Smooth muscle cell (in vitro differentiated cells): ENCODE data around the gene ANKH. TPM values are rescaled to one million over a fixed set of nuclear protein-coding genes. Genes with fewer than 3 reads are reported as not detected.

Experiments
- DNase-seq: peaks from one replicate; lab custom pipeline; 2025; ENCODE audit not compliant: unreplicated experiment; lab: John Stamatoyannopoulos, UW
- H2AFZ ChIP-seq: fragments of 200-600 bp; sonication (generic); 2 replicates; pipeline ENCODE4 v1.6.0; 2016; ENCODE audit warnings: antibody characterized with exemption, low read depth, mild to moderate bottlenecking
- H3F3A ChIP-seq: fragments of 200-600 bp; sonication (generic); 2 replicates; pipeline ENCODE4 v1.6.0; 2017; ENCODE audit warnings: antibody characterized with exemption, low read depth
- H3K27ac ChIP-seq: fragments of 200-600 bp; sonication (generic); 2 replicates; pipeline ENCODE4 v1.5.1; 2016; ENCODE audit warnings: low read depth, mild to moderate bottlenecking
- H3K27me3 ChIP-seq: fragments of 200-600 bp; sonication (generic); 2 replicates; pipeline ENCODE4 v1.6.1; 2016; ENCODE audit warnings: low read depth, mild to moderate bottlenecking
- H3K36me3 ChIP-seq: fragments of 200-600 bp; sonication (generic); 2 replicates; pipeline ENCODE4 v1.5.1; 2016; ENCODE audit warnings: low read depth
- H3K4me1 ChIP-seq: fragments of 200-600 bp; sonication (generic); 2 replicates; pipeline ENCODE4 v1.5.1; 2016; ENCODE audit warnings: low read depth
- H3K4me2 ChIP-seq: fragments of 200-600 bp; sonication (generic); 2 replicates; pipeline ENCODE4 v1.6.0; 2016; ENCODE audit warnings: mild to moderate bottlenecking
- H3K4me3 ChIP-seq: fragments of 200-600 bp; sonication (generic); 2 replicates; pipeline ENCODE4 v1.5.1; 2016; ENCODE audit warnings: mild to moderate bottlenecking
- H3K79me2 ChIP-seq: fragments of 200-600 bp; sonication (generic); 2 replicates; pipeline ENCODE4 v1.6.0; 2016; ENCODE audit warnings: low read depth, mild to moderate bottlenecking
- H3K9ac ChIP-seq: fragments of 200-600 bp; sonication (generic); 2 replicates; pipeline ENCODE4 v1.6.0; 2016; ENCODE audit warnings: low read depth
- H3K9me3 ChIP-seq: fragments of 200-600 bp; sonication (generic); replicated peaks from 2 replicates; pipeline ENCODE4 v1.5.1; 2016; ENCODE audit warnings: low read depth
- H4K20me1 ChIP-seq: fragments of 200-600 bp; sonication (generic); 2 replicates; pipeline ENCODE4 v1.6.0; 2016; ENCODE audit warnings: low read depth
- CTCF ChIP-seq: fragments of 200-600 bp; sonication (generic); IDR thresholded peaks from 2 replicates; pipeline ENCODE4 v1.5.1; 2017; ENCODE audit warnings: borderline replicate concordance, mild to moderate bottlenecking, antibody characterized with exemption; ENCODE audit not compliant: insufficient read depth, poor library complexity, severe bottlenecking
- WGBS: methylation state at CpG from one replicate; pipeline ENCODE4 v1.1.7; 2016; ENCODE audit warnings: low lambda C conversion rate; 5-methylcytosine and 5-hydroxymethylcytosine counted together
- polyA plus RNA-seq: library from polyadenylated mRNA; unstranded; fragments of >200 nt; fragmentation: Nextera tagmentation; extraction: Ambion mirVana; gene quantifications from 2 replicates; pipeline ENCODE4 v1.2.1, GENCODE V29; 2016
- total RNA-seq: library from RNA; depleted of rRNA; stranded (reverse); fragments of >200 nt; gene quantifications from 2 replicates; pipeline ENCODE4 v1.2.3, GENCODE V29; 2014

ANKH gene
- total and polyA plus RNA-seq, 2 experiments from 2014 or later: 48.0 to 56.6 TPM

- Histone ChIP-seq H3K36me3 (no peaks in the 10 kb centered on the region), H3K9ac (no peak overlapping the region), H3K27ac (peak overlapping the region; percentile 38), H3F3A (peaks cover 4% of the 10 kb centered on the region), H3K4me3 (no peak overlapping the region), H3K9me3 (no peaks in the 10 kb centered on the region), H3K79me2 (peaks cover 5% of the 10 kb centered on the region), H3K27me3 (no peaks in the 10 kb centered on the region), H3K4me2 (no peak overlapping the region), H4K20me1 (no peaks in the 10 kb centered on the region), H2AFZ (no peak overlapping the region), H3K4me1 (no peaks in the 10 kb centered on the region)
- WGBS: 86% methylated on average over 6 of the region's 6 CpGs
- TF ChIP-seq CTCF: no peak
- DNase-seq: no peak
These were observed 54.4 kb downstream of the ANKH start for GRCh38 chr5:14816999-14817761.

- Histone ChIP-seq H3K79me2 (peaks cover 5% of the 10 kb centered on the region), H3K36me3 (no peaks in the 10 kb centered on the region), H3K4me1 (no peaks in the 10 kb centered on the region), H3K27me3 (no peaks in the 10 kb centered on the region), H3K4me3 (no peak overlapping the region), H3K9me3 (no peaks in the 10 kb centered on the region), H3K27ac (peak overlapping the region; percentile 38), H3F3A (no peaks in the 10 kb centered on the region), H4K20me1 (no peaks in the 10 kb centered on the region), H3K9ac (peak overlapping the region; percentile 8), H3K4me2 (no peak overlapping the region), H2AFZ (no peak overlapping the region)
- 91% methylated on average over 11 of the region's 11 CpGs for WGBS
- TF ChIP-seq CTCF: no peak
- DNase-seq: no peak
These were observed 55.1 kb downstream of the ANKH start for GRCh38 chr5:14816374-14816998.

GRCh38 chr5:14813747-14814146, 57.8 kb downstream of the ANKH start:
- Histone ChIP-seq H3K79me2 (peaks cover 5% of the 10 kb centered on the region), H3K27ac (no peak overlapping the region), H3K9ac (no peak overlapping the region), H4K20me1 (no peaks in the 10 kb centered on the region), H3K4me1 (peaks cover 7% of the 10 kb centered on the region), H3K9me3 (no peaks in the 10 kb centered on the region), H3K36me3 (no peaks in the 10 kb centered on the region), H2AFZ (no peak overlapping the region), H3K4me3 (no peak overlapping the region), H3F3A (no peaks in the 10 kb centered on the region), H3K27me3 (no peaks in the 10 kb centered on the region), H3K4me2 (no peak overlapping the region)
- no peak for DNase-seq
- WGBS: 86% methylated on average over 3 of the region's 3 CpGs
- TF ChIP-seq CTCF: no peak
